ENCODE measurements around the gene KRTAP10-1. TPM values are rescaled to one million over a fixed set of nuclear protein-coding genes. Genes with fewer than 3 reads are reported as not detected.

Gene KRTAP10-1
- total RNA-seq, 1 experiment from 2014 or later, result not detected

DNA sequence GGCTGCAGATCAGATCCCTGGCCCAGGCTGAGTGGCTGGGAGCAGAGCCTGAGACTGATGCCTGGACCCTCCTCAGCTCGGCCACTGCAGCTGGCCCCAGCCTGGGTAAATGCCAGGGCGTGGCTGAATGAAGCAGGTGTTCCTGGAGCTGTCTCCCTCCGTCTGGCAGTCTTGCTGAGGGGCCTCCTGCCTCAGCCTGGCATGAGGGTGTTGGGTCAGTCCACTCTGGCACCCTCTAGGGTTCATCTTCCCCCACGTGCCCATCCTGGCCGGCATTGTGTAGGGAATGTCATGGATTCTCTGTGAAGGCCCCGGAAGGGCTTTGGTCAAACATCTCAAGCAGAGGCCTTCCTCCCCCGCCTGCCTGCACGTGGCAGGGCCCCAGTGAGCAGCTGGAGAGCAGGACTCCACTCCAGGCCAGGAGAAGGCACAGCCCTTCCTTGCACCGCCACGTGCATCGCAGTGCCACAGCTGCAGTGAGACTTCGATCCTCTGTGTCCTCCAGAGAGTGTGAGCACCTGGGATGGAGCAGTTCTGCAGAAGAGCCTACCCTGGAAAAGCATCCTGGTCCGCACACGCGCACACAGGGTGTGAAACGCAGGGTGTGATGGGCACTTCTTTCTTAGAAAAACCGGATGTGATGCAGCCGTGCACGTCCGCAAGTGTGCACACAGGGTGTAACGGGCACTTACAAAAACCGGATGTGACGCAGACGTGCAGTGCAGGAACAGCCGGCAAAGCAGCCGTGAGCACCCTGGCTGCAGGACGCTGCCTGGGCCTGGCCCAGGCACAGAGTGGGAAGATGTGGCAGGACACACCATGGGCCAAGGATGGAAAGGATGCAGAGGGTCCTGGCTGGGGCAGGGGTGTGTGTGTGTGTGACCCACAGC is 28.9 kb upstream of the KRTAP10-1 start:
- Mint-ChIP-seq H3K27me3 (ENCODE audit: insufficient read depth, unreplicated experiment) (peaks cover 24% of the 10 kb centered on the region), H3K9me3 (ENCODE audit: unreplicated experiment) (peaks cover 17% of the 10 kb centered on the region), H3K36me3 (ENCODE audit: insufficient read depth, unreplicated experiment) (no peaks in the 10 kb centered on the region), H3K4me3 (ENCODE audit: unreplicated experiment) (no peak overlapping the region), H3K27ac (ENCODE audit: low read depth, unreplicated experiment) (no peak overlapping the region), H3K4me1 (ENCODE audit: insufficient read depth, unreplicated experiment) (no peaks in the 10 kb centered on the region)
- TF ChIP-seq, protein P1, sequence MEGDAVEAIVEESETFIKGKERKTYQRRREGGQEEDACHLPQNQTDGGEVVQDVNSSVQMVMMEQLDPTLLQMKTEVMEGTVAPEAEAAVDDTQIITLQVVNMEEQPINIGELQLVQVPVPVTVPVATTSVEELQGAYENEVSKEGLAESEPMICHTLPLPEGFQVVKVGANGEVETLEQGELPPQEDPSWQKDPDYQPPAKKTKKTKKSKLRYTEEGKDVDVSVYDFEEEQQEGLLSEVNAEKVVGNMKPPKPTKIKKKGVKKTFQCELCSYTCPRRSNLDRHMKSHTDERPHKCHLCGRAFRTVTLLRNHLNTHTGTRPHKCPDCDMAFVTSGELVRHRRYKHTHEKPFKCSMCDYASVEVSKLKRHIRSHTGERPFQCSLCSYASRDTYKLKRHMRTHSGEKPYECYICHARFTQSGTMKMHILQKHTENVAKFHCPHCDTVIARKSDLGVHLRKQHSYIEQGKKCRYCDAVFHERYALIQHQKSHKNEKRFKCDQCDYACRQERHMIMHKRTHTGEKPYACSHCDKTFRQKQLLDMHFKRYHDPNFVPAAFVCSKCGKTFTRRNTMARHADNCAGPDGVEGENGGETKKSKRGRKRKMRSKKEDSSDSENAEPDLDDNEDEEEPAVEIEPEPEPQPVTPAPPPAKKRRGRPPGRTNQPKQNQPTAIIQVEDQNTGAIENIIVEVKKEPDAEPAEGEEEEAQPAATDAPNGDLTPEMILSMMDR (IDR thresholded peaks at IDR 0.05; ENCODE audit: unreplicated experiment), result no peak
- BruUV-seq (replicated peaks), result no TSS peak
- ChIA-PET CTCF (no interaction called here), POLR2A (no interaction called here)
- intact Hi-C loops (cut with micrococcal nuclease), result no loop called here
- no peak for DNase-seq (ENCODE audit: unreplicated experiment)

DNA sequence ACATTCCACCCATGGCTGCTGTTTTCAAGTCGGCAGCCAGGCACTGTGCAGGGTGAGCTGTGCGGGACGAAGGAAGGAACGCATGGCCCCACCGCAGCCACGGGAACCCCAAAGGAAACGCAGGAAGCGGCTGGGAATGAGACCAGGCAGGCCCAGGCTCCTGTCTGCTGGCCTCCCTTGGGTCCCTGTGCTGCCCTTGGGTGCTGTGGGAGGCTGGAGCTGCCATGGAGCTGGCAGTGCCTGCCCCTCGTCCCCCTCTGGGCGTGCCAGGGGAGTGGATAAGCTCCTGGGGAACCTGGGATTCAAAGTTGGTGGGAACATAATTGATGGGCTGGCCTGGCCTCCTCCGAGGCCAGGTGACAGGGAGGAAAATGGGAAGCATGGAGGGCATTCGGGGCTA is 28.3 kb upstream of the KRTAP10-1 start:
- TF ChIP-seq, protein P1 (IDR thresholded peaks at IDR 0.05; ENCODE audit: unreplicated experiment), result no peak
- no peak overlapping the region for H3K4me3 Mint-ChIP-seq (ENCODE audit: unreplicated experiment)
- intact Hi-C loops (cut with micrococcal nuclease), result no loop called here
- no peak for DNase-seq (ENCODE audit: unreplicated experiment)
- no peaks in the 10 kb centered on the region for H3K36me3 Mint-ChIP-seq (ENCODE audit: insufficient read depth, unreplicated experiment)
- BruUV-seq (replicated peaks), result no TSS peak
- H3K4me1 Mint-ChIP-seq (ENCODE audit: insufficient read depth, unreplicated experiment), result no peaks in the 10 kb centered on the region
- peaks cover 17% of the 10 kb centered on the region for H3K9me3 Mint-ChIP-seq (ENCODE audit: unreplicated experiment)
- CTCF ChIA-PET, result interaction anchor here (0.5 kb wide), 1 partner anchor 237 kb away, joined by 3 read pairs; no protein-coding TSS in a partner anchor
- no peak overlapping the region for H3K27ac Mint-ChIP-seq (ENCODE audit: low read depth, unreplicated experiment)
- H3K27me3 Mint-ChIP-seq (ENCODE audit: insufficient read depth, unreplicated experiment), result peaks cover 24% of the 10 kb centered on the region
- POLR2A ChIA-PET, result no interaction called here

DNA sequence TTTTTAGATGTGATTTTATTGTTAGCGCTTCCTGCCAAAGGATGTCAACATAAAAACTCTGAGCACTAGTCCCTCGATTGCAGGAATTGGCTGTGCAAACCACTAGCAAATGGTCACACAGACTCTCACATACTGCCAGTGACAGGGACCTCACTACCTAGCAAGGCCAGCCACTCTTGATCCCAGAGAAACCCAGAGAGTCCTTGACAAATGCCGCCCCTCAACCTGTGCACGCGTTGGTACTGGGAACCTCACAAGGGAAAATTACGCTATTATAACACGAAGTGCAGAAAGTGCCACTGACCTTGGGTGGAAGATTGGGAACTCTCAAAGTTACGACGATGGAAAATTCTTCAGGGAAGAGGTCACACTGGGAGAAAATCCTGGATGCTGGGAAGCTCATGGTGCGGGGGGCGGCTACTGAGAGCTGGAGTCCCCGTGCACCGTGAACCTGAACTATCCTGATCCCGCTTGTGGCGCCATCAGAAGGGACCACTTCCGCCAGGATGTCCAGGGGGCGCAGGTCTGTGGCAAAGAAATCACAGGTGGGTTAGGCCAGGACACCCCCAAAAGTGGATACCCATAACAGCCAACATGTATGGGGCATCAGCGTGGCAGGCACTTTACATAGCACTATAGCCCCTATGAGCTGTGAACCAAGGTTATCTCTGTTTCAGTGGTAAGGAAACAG is 27.6 kb upstream of the KRTAP10-1 start:
- Mint-ChIP-seq H3K9me3 (ENCODE audit: unreplicated experiment) (peaks cover 17% of the 10 kb centered on the region), H3K27ac (ENCODE audit: low read depth, unreplicated experiment) (no peak overlapping the region), H3K27me3 (ENCODE audit: insufficient read depth, unreplicated experiment) (peaks cover 24% of the 10 kb centered on the region), H3K4me3 (ENCODE audit: unreplicated experiment) (no peak overlapping the region), H3K4me1 (ENCODE audit: insufficient read depth, unreplicated experiment) (no peaks in the 10 kb centered on the region), H3K36me3 (ENCODE audit: insufficient read depth, unreplicated experiment) (no peaks in the 10 kb centered on the region)
- BruUV-seq (replicated peaks), result no TSS peak
- no peak for DNase-seq (ENCODE audit: unreplicated experiment)
- ChIA-PET CTCF (interaction anchor here (0.5 kb wide), 1 partner anchor 237 kb away, joined by 3 read pairs; no protein-coding TSS in a partner anchor), POLR2A (no interaction called here)
- intact Hi-C loops (cut with micrococcal nuclease), result no loop called here
- TF ChIP-seq, protein P1 (IDR thresholded peaks at IDR 0.05; ENCODE audit: unreplicated experiment), result no peak

DNA sequence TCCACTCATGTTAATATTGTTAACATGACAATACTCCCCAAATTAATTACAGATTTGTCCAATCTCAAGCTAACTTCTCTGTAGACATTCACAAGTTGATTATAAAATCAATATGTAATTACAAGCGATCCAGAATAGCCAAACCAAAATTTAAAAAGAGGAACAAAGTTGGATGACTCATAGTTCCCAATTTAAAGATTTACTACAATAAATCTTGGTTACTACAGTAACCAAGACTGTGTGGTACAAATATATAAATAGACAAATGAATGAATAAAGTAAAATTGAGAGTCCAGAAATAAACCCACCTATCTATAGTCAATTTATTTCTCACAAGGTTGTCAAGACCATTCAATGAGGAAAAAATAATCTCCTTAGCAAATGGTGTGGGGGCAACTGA is 26.4 kb upstream of the KRTAP10-1 start:
- Mint-ChIP-seq H3K4me3 (ENCODE audit: unreplicated experiment) (no peak overlapping the region), H3K27ac (ENCODE audit: low read depth, unreplicated experiment) (no peak overlapping the region), H3K4me1 (ENCODE audit: insufficient read depth, unreplicated experiment) (no peaks in the 10 kb centered on the region), H3K27me3 (ENCODE audit: insufficient read depth, unreplicated experiment) (peaks cover 15% of the 10 kb centered on the region), H3K36me3 (ENCODE audit: insufficient read depth, unreplicated experiment) (no peaks in the 10 kb centered on the region), H3K9me3 (ENCODE audit: unreplicated experiment) (peaks cover 12% of the 10 kb centered on the region)
- intact Hi-C loops (cut with micrococcal nuclease), result no loop called here
- POLR2A ChIA-PET, result no interaction called here
- CTCF ChIA-PET, result no interaction called here
- DNase-seq (ENCODE audit: unreplicated experiment), result no peak
- TF ChIP-seq, protein P1 (IDR thresholded peaks at IDR 0.05; ENCODE audit: unreplicated experiment), result no peak
- BruUV-seq (replicated peaks), result no TSS peak

Data from MCF 10A (cell line).